Liver (tissue), 9 donors: ENCODE results near the gene GUCA2A. TPM values are rescaled to one million over a fixed set of nuclear protein-coding genes. Genes with fewer than 3 reads are reported as not detected.

Experiments used
- DNase-seq: peaks from one replicate; pipeline ENCODE4 v3.0.0-alpha.2; 2017; ENCODE audit warnings: low spot score
- H3K27ac ChIP-seq, 2 donors: one replicate each; pipeline ENCODE4 v1.7.0; 2013; ENCODE audit warnings: inconsistent platforms in 2 of 2, low read length in 2 of 2, control low read depth in 1 of 2, low read depth in 1 of 2, mild to moderate bottlenecking in 1 of 2
- H3K27me3 ChIP-seq, 4 donors: one replicate each; pipeline versions ENCODE4 v1.6.1 to v1.7.0; 2013; ENCODE audit warnings: low read length in 3 of 4, inconsistent platforms in 1 of 4, mild to moderate bottlenecking in 1 of 4, moderate library complexity in 1 of 4; ENCODE audit not compliant: control insufficient read depth in 4 of 4, insufficient read depth in 4 of 4
- H3K36me3 ChIP-seq, 4 donors: one replicate each; pipeline versions ENCODE4 v1.6.1 to v1.7.0; 2013; ENCODE audit warnings: low read length in 3 of 4, mild to moderate bottlenecking in 3 of 4, low read depth in 1 of 4, moderate library complexity in 1 of 4; ENCODE audit not compliant: control insufficient read depth in 4 of 4, insufficient read depth in 3 of 4
- H3K4me1 ChIP-seq, 4 donors: one replicate each; pipeline versions ENCODE4 v1.6.1 to v1.7.0; 2013; ENCODE audit warnings: low read length in 3 of 4, mild to moderate bottlenecking in 3 of 4, moderate library complexity in 1 of 4; ENCODE audit not compliant: control insufficient read depth in 4 of 4, insufficient read depth in 4 of 4
- H3K4me3 ChIP-seq, 3 donors: one replicate each; pipeline versions ENCODE4 v1.6.1 to v1.7.0; 2013; ENCODE audit warnings: low read length in 3 of 3, control low read depth in 1 of 3, low read depth in 1 of 3, mild to moderate bottlenecking in 1 of 3
- H3K9ac ChIP-seq, 2 donors: one replicate each; pipeline ENCODE4 v1.7.0; 2013; ENCODE audit warnings: low read length in 2 of 2, mild to moderate bottlenecking in 2 of 2, moderate library complexity in 2 of 2, control low read depth in 1 of 2, low read depth in 1 of 2
- H3K9me3 ChIP-seq, 4 donors: one replicate each; pipeline versions ENCODE4 v1.6.1 to v1.7.0; 2013; ENCODE audit warnings: low read length in 3 of 4; ENCODE audit not compliant: control insufficient read depth in 4 of 4
- EGR1 ChIP-seq, 2 donors: IDR thresholded peaks; 2 replicates each; pipeline ENCODE4 v1.6.1; 2016 to 2018; ENCODE audit warnings: antibody characterized with exemption in 2 of 2, low read depth in 2 of 2
- FOXA1 ChIP-seq: IDR thresholded peaks from 2 replicates; pipeline ENCODE4 v1.6.1; 2016; ENCODE audit warnings: antibody characterized with exemption
- FOXA2 ChIP-seq: IDR thresholded peaks from 2 replicates; pipeline ENCODE4 v1.6.1; 2016; ENCODE audit warnings: antibody characterized with exemption
- GABPA ChIP-seq, 2 donors: IDR thresholded peaks in 1 of 2; conservative IDR thresholded peaks in 1 of 2; 2 replicates each; pipeline ENCODE4 v1.6.1; 2016; ENCODE audit warnings: antibody characterized with exemption in 2 of 2, mild to moderate bottlenecking in 1 of 2, moderate library complexity in 1 of 2
- HNF4A ChIP-seq, 2 donors: conservative IDR thresholded peaks; 2 replicates each; pipeline ENCODE4 v1.6.1; 2016; ENCODE audit warnings: antibody characterized with exemption in 2 of 2, mild to moderate bottlenecking in 2 of 2
- HNF4G ChIP-seq: IDR thresholded peaks from 2 replicates; pipeline ENCODE4 v1.6.1; 2016; ENCODE audit warnings: antibody characterized with exemption
- JUND ChIP-seq, 2 donors: IDR thresholded peaks; 2 replicates each; pipeline ENCODE4 v1.6.1; 2016; ENCODE audit warnings: antibody characterized with exemption in 2 of 2
- MAX ChIP-seq: IDR thresholded peaks from 2 replicates; pipeline ENCODE4 v1.6.1; 2016; ENCODE audit warnings: antibody characterized with exemption
- NR2F2 ChIP-seq: IDR thresholded peaks from 2 replicates; pipeline ENCODE4 v1.6.1; 2016; ENCODE audit warnings: antibody characterized with exemption
- RAD21 ChIP-seq, 2 donors: IDR thresholded peaks; 2 replicates each; pipeline ENCODE4 v1.6.1; 2016; ENCODE audit warnings: antibody characterized with exemption in 2 of 2, mild to moderate bottlenecking in 2 of 2
- REST ChIP-seq: IDR thresholded peaks from 2 replicates; pipeline ENCODE4 v1.6.1; 2016; ENCODE audit warnings: antibody characterized with exemption, mild to moderate bottlenecking
- RXRA ChIP-seq, 2 donors: IDR thresholded peaks; 2 replicates each; pipeline ENCODE4 v1.6.1; 2017 to 2018; ENCODE audit warnings: antibody characterized with exemption in 2 of 2, mild to moderate bottlenecking in 1 of 2
- SP1 ChIP-seq: IDR thresholded peaks from 2 replicates; pipeline ENCODE4 v1.6.1; 2018; ENCODE audit warnings: antibody characterized with exemption, mild to moderate bottlenecking
- TAF1 ChIP-seq: conservative IDR thresholded peaks from 2 replicates; pipeline ENCODE4 v1.6.1; 2016; ENCODE audit warnings: antibody characterized with exemption, mild to moderate bottlenecking
- YY1 ChIP-seq: IDR thresholded peaks from 2 replicates; pipeline ENCODE4 v1.6.1; 2016; ENCODE audit warnings: antibody characterized with exemption, mild to moderate bottlenecking
- WGBS: extraction: QIAGEN DNeasy Blood & Tissue Kit; methylation state at CpG from one replicate; pipeline ENCODE4 v1.1.7; 2013; 5-methylcytosine and 5-hydroxymethylcytosine counted together
- polyA plus RNA-seq, 2 donors: library from polyadenylated mRNA; stranded (reverse) in 1 of 2; unstranded in 1 of 2; fragments of 200-250 nt in 1 of 2; fragments of >200 nt in 1 of 2; fragmentation: Nextera tagmentation in 1 of 2; extraction: Ambion mirVana in 1 of 2; gene quantifications; one replicate each; pipeline versions ENCODE4 v1.2.1 to v1.2.3, GENCODE V29; 2013 to 2015
- total RNA-seq, 2 donors: library from RNA; depleted of rRNA; stranded (reverse); fragments of >200 nt; gene quantifications; one replicate each; pipeline ENCODE4 v1.2.3, GENCODE V29; 2014
- TF ChIP-seq, protein P1 (sequence below): fragments of 150-350 bp; IDR thresholded peaks from 2 replicates; pipeline ENCODE4 v1.5.1; 2017; ENCODE audit warnings: improper control_type of control experiment, low read depth, low read length; ENCODE audit not compliant: missing input control
- TF ChIP-seq, protein P2 (sequence below): IDR thresholded peaks from 2 replicates; pipeline ENCODE4 v1.6.1; 2016; ENCODE audit warnings: antibody characterized with exemption
- TF ChIP-seq, protein P3 (sequence below): IDR thresholded peaks from 2 replicates; pipeline ENCODE4 v1.6.1; 2016; ENCODE audit warnings: antibody characterized with exemption
- donor health status: healthy.
- donor health status: healthy.
- donor health status: healthy.
- donor health status: healthy.
- donor health status: healthy.

GUCA2A gene
- total and polyA plus RNA-seq, 4 donors: not detected

- Histone ChIP-seq H3K36me3 (peaks cover 6 to 21% (median 14%) of the 10 kb centered on the region in 4 donors), H3K9me3 (no peaks in the 10 kb centered on the region), H3K4me3 (no peak overlapping the region), H3K4me1 (peaks cover 0 to 9% (median 4%) of the 10 kb centered on the region in 4 donors), H3K27me3 (no peaks in the 10 kb centered on the region), H3K27ac (no peak overlapping the region), H3K9ac (no peak overlapping the region)
- WGBS: 94% methylated on average over 3 of the region's 3 CpGs
- TF ChIP-seq JUND (IDR thresholded peaks at IDR 0.05) (no peak), NR2F2 (no peak), TAF1 (no peak), YY1 (no peak), FOXA1 (no peak), FOXA2 (no peak), RAD21 (IDR thresholded peaks at IDR 0.05) (no peak), MAX (no peak), GABPA (IDR thresholded peaks at IDR 0.05 in 1 of 2, conservative IDR thresholded peaks at IDR 0.05 in 1 of 2) (no peak), RXRA (IDR thresholded peaks at IDR 0.05) (no peak), HNF4A (conservative IDR thresholded peaks at IDR 0.05) (no peak), EGR1 (IDR thresholded peaks at IDR 0.05; ENCODE audit: low read depth in 2 of 2) (no peak), REST (no peak), HNF4G (no peak), SP1 (no peak)
- TF ChIP-seq, protein P1, sequence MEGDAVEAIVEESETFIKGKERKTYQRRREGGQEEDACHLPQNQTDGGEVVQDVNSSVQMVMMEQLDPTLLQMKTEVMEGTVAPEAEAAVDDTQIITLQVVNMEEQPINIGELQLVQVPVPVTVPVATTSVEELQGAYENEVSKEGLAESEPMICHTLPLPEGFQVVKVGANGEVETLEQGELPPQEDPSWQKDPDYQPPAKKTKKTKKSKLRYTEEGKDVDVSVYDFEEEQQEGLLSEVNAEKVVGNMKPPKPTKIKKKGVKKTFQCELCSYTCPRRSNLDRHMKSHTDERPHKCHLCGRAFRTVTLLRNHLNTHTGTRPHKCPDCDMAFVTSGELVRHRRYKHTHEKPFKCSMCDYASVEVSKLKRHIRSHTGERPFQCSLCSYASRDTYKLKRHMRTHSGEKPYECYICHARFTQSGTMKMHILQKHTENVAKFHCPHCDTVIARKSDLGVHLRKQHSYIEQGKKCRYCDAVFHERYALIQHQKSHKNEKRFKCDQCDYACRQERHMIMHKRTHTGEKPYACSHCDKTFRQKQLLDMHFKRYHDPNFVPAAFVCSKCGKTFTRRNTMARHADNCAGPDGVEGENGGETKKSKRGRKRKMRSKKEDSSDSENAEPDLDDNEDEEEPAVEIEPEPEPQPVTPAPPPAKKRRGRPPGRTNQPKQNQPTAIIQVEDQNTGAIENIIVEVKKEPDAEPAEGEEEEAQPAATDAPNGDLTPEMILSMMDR: no peak
- TF ChIP-seq, protein P2, sequence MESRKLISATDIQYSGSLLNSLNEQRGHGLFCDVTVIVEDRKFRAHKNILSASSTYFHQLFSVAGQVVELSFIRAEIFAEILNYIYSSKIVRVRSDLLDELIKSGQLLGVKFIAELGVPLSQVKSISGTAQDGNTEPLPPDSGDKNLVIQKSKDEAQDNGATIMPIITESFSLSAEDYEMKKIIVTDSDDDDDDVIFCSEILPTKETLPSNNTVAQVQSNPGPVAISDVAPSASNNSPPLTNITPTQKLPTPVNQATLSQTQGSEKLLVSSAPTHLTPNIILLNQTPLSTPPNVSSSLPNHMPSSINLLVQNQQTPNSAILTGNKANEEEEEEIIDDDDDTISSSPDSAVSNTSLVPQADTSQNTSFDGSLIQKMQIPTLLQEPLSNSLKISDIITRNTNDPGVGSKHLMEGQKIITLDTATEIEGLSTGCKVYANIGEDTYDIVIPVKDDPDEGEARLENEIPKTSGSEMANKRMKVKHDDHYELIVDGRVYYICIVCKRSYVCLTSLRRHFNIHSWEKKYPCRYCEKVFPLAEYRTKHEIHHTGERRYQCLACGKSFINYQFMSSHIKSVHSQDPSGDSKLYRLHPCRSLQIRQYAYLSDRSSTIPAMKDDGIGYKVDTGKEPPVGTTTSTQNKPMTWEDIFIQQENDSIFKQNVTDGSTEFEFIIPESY: no peak
- TF ChIP-seq, protein P3, sequence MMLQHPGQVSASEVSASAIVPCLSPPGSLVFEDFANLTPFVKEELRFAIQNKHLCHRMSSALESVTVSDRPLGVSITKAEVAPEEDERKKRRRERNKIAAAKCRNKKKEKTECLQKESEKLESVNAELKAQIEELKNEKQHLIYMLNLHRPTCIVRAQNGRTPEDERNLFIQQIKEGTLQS: no peak
- DNase-seq: no peak
Observed at GRCh38 chr1:42184616-42185015, 20.1 kb upstream of the GUCA2A start.
